ENCODE measurements around the gene CDHR3.
A peak's percentile ranks its signal among the peaks of the same experiment; 100 is the strongest.

The CDHR3 gene

GRCh38 chr7:106053109-106053508, 90.0 kb downstream of the CDHR3 start:
- no peak for DNase-seq

- DNase-seq = no peak
Measured at GRCh38 chr7:106054156-106054910, 91.3 kb downstream of the CDHR3 start.

- no peak for DNase-seq
Measured at GRCh38 chr7:106054971-106055532, 92.0 kb downstream of the CDHR3 start.

DNA sequence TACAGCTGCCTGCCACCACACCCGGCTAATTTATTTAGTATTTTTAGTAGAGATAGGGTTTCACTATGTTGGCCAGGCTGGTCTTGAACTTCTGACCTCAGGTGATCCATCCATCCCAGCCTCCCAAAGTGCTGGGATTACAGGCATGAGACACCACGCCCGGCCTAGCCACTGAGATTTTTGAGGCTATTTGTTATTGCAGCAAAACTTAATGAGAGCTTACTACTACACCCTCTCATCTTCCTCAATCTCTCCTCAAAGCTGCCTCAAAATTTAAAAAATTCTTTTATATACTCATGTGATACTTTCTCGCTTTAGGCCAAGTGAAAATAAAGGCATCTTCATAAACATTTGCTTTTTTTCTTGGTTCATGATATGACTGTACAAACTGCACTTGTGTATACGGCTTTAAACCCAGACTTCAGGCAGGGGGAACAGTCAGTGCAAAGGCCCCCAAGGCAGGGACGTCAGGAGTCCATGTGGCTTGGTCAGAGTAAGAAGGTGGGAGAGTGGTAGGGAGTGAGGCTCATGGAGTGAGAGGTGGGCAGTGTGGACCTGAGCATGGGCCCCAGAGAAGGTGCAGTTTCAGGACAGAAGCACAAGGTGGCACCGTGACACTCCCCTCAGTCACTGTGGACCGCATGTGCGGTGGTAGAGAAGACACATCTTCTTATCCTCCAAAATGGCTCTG, 93.6 kb downstream of the CDHR3 start:
- peak; percentile 58 for DNase-seq

DNA sequence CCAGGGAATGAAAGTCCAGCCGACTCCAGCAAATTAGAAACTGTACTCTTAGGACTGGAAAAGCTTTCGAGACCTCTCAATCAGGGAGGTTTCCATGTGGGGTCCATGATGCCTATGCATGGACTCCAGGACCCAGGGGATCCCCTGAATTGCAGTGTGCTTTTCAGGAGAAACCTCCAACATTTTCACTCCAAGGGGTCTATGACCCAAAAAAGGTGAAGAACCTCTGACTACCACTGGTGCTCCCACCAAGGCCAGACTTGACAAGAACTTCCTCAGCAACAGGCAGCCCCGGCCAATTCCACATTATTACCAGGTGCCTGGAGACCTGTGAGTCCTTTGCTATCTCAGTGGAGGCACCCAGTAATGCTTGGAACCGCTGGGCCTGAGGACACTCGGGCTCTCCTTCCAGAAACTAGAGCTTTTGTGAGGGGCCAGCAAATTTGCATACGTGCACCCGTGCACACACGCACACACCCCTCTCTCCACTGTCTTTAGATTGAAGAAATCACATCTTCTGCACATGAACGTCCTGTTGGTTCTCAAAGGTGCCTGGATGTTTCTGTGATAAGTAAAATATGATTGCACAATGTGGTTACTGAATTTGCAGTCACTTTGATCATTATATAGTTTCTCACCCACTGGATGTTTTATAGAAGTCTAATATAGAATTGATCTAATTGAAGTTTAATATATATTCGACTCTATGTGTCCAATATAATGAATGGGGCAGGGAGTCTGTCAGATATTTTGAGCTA, 94.3 kb downstream of the CDHR3 start:
- no peak for DNase-seq

GRCh38 chr7:106057962-106058927, 95.2 kb downstream of the CDHR3 start:
- no peak for DNase-seq

DNA sequence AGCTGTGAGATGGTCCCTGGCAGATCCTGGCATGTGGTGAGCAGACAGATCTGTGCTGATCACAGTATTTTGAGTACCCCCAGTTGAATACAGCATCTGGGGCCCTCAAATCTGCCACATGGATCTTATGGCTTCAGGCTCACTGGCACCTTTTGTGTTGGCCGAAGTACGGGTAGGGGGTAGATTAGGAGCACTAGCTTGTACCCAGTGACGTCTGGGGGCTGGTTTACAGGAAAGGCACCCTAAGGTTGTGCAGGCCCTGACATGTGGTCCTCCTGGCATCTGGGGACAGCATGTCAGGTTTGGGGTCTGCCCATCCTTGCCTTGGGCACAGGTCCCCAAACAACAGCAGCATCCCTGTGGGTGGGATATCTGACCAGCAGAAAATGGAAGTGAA, 95.9 kb downstream of the CDHR3 start:
- no peak for DNase-seq

- DNase-seq = no peak
Measured at GRCh38 chr7:106059556-106059955, 96.5 kb downstream of the CDHR3 start.

DNA sequence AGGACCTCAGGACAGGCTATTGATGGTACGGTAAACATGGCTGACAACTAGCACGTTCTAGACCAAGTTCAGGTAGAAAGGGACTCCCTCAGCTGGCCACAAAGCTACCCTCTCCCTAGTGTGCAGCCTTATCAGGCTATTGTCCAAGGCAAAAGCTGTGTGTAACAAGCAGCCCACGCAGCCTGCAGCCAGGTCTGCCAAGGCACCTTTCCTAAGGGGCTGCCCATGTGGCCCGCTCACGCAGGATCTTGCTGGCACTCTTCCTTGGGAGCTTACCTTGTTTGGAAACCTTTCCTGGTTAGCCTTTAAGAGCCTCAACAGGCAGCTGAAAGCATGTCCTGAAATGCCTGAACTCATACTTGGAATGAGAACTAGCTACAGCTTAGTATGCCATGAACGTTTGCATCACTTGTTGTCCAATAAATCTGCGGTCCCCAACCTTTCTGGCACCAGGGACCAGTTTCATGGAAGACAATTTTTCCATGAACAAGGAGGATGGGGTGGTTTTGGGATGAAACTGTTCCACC, 97.4 kb downstream of the CDHR3 start:
- DNase-seq = no peak

- no peak for DNase-seq
Measured at GRCh38 chr7:106061301-106061979, 98.4 kb downstream of the CDHR3 start.

GRCh38 chr7:106062006-106062405, 98.9 kb downstream of the CDHR3 start:
- DNase-seq = no peak

GRCh38 chr7:106062521-106062931, 99.5 kb downstream of the CDHR3 start:
- no peak for DNase-seq

DNA sequence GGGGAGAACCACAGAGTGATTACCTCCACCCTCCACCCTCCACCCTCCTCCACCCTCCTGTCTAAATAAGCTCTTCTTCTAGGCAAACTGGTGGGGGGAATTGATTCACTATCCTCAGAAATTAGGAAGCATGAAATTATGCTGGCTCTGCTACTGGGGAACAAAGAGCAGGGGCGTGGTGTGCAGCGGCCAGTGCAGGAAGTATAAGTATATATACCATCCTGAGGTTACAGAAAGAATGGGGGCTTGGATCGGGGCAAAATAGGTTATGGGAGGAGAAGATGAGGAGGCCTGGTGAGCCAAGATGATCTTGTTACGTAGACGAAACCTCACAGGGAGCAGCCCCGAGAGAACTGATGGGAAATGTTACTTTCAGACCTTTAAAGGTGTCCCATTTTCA, 100.0 kb downstream of the CDHR3 start:
- no peak for DNase-seq

GRCh38 chr7:106063692-106064091, 100.6 kb downstream of the CDHR3 start:
- no peak for DNase-seq

DNA sequence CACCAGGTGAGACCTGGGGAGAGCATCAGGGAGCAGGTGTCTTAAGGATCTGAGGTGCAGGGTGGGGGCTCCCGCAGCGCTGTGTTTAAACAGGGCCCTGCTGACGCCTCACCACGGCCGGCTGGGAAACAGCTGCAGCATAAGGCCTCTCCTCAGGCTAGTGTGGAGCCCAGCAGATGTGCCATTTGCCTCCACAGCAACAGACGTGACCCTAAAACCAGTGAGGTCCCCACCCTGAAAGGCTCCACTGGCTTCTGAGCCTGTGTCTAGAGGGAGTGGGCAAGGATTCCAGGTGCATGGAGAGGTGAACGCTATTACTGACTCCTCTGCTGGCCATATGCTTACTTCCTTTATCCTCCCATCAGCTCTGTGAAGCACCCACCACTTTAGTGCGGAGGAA, 101.3 kb downstream of the CDHR3 start:
- DNase-seq = no peak

GRCh38 chr7:106064771-106065574, 101.9 kb downstream of the CDHR3 start:
- no peak for DNase-seq

DNA sequence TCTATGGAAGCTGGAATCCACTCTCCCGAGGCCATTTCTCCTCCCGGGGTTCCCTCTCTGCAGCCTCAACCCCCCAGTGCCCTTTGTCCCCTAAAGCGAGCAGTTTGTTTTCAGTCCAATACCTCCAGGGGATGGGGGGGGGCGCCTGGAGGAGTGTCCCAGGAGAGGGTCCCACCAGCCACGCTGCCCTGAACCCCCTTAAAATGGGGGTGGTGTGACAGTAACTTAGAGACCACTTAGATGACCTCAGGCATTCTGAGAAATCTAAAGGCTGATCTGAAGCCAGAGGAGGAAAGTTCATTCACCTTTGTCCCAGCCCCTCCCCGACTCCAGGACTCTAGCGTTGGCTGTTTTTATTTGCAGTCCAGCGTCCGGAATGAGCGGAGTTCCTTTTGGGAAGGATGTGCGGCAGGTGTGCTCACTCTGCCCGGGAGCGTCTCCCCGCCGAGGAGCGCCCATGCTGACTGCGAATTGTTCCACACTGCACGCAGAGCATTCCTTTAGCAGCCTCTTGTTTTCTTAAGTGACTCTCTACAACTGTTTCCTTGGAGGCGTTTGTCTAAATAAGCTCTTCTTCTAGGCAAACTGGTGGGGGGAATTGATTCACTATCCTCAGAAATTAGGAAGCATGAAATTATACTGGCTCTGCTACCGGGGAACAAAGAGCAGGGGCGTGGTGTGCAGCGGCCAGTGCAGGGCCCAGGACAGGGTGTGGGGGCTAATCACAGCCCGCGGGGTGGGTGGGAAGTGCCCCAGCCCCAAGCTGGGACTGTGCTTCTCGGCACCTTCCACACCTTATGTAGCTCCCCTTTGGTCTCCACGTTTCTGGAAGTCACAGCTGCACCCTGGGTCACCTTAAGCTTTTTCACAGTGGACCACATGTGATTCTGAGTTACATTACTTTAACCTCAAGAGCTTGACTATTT, 102.8 kb downstream of the CDHR3 start:
- DNase-seq = no peak

GRCh38 chr7:106067678-106068077, 104.6 kb downstream of the CDHR3 start:
- no peak for DNase-seq

DNA sequence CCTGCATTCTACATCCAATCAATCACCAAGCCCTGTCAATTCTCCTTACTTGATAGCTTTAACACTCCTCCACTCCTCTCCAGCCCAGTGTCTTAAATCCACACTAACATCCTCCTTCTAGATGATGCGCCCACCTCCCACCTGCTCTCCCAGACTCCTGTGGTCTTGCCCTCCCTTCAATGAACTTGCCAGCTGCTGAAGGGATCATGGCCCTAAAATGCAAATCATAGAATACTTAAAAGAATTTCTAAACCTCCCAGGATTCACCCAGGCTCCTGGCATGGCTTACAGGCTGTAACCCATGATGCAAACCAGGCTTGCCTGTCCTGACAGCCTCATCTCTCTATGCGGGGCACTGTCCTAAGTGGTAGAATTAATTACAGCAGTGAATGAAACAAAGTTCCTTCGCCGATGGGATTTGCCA, 105.5 kb downstream of the CDHR3 start:
- no peak for DNase-seq

Data from activated CD4-positive, alpha-beta T cell treated with anti-CD3 and anti-CD28 coated beads for 1 hour (primary cell).